Panc1 (cell line): ENCODE data around the gene PAK4.

Experiments used
- CTCF ChIP-seq: fragments of 450-650 bp; IDR thresholded peaks from 2 replicates; pipeline ENCODE4 v1.5.1; 2017; ENCODE audit warnings: mild to moderate bottlenecking
- POLR2AphosphoS5 ChIP-seq: IDR thresholded peaks from 2 replicates; pipeline ENCODE4 v1.6.1; 2012; ENCODE audit warnings: mild to moderate bottlenecking, low read depth, low read length, moderate library complexity
- SIN3A ChIP-seq: IDR thresholded peaks from 2 replicates; pipeline ENCODE4 v1.6.1; 2012; ENCODE audit warnings: low read depth, mild to moderate bottlenecking, low read length, moderate library complexity, borderline replicate concordance; ENCODE audit not compliant: insufficient read depth
- TF ChIP-seq, protein P1 (sequence below), 2 experiments: IDR thresholded peaks; 2 replicates each; pipeline ENCODE4 v1.6.1; 2011 to 2012; ENCODE audit warnings: low read depth in 2 of 2, control low read depth in 1 of 2, low read length in 1 of 2, mild to moderate bottlenecking in 1 of 2, moderate library complexity in 1 of 2; ENCODE audit not compliant: insufficient read depth in 1 of 2

GRCh38 chr19:39172700-39173501 is 47.3 kb downstream of the PAK4 start:
- TF ChIP-seq CTCF = no peak
- TF ChIP-seq SIN3A = no peak
- no peak for TF ChIP-seq POLR2AphosphoS5
- TF ChIP-seq, protein P1, sequence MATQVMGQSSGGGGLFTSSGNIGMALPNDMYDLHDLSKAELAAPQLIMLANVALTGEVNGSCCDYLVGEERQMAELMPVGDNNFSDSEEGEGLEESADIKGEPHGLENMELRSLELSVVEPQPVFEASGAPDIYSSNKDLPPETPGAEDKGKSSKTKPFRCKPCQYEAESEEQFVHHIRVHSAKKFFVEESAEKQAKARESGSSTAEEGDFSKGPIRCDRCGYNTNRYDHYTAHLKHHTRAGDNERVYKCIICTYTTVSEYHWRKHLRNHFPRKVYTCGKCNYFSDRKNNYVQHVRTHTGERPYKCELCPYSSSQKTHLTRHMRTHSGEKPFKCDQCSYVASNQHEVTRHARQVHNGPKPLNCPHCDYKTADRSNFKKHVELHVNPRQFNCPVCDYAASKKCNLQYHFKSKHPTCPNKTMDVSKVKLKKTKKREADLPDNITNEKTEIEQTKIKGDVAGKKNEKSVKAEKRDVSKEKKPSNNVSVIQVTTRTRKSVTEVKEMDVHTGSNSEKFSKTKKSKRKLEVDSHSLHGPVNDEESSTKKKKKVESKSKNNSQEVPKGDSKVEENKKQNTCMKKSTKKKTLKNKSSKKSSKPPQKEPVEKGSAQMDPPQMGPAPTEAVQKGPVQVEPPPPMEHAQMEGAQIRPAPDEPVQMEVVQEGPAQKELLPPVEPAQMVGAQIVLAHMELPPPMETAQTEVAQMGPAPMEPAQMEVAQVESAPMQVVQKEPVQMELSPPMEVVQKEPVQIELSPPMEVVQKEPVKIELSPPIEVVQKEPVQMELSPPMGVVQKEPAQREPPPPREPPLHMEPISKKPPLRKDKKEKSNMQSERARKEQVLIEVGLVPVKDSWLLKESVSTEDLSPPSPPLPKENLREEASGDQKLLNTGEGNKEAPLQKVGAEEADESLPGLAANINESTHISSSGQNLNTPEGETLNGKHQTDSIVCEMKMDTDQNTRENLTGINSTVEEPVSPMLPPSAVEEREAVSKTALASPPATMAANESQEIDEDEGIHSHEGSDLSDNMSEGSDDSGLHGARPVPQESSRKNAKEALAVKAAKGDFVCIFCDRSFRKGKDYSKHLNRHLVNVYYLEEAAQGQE (IDR thresholded peaks at IDR 0.05; ENCODE audit: insufficient read depth in 1 of 2, low read depth in 2 of 2, low read length in 1 of 2) = no peak
